Activated CD4-positive, CD25-positive, alpha-beta regulatory T cell treated with anti-CD3 and anti-CD28 coated beads, Interleukin-2, amount 50 U/mL, for 72 hours (primary cell): ENCODE results near the gene CDC6.

Experiments used
- DNase-seq: peaks from one replicate; pipeline ENCODE4 v3.0.0; 2021

CDC6 gene

DNA sequence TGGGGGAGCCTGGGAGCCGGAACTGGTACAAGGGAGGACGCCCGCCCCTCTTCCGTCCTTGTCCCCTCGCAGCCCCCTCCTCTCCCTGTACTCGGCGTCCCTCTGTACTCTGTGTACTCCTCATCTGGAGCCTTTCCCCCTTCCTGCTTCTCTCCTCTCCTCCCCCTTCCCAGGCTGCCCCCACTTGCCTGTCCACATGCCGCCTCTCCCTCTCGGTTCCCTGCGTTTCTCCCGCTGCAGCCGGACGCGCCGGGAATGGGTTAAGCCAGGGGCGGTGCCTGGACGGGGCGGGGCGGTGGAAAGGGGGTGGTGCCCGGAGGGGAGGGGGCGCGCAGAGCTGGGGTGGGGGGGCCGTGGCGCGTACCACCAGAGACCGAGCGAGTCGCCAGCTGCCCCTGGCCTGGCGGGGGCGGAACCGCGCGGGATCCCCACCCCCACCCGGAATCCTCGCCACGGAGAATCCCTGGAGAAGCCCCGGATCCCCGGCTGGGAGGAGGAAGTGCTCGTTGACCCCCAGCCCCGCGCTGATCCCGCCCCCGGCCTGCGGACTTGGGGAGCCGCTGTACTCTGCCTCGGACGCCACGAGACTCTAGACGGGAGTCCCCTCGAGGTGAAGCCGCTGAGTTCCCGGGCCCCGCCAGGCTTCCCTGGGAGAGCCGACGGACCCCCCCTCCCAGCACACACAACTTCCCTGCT, 54.3 kb downstream of the CDC6 start:
- DNase-seq, result no peak

DNA sequence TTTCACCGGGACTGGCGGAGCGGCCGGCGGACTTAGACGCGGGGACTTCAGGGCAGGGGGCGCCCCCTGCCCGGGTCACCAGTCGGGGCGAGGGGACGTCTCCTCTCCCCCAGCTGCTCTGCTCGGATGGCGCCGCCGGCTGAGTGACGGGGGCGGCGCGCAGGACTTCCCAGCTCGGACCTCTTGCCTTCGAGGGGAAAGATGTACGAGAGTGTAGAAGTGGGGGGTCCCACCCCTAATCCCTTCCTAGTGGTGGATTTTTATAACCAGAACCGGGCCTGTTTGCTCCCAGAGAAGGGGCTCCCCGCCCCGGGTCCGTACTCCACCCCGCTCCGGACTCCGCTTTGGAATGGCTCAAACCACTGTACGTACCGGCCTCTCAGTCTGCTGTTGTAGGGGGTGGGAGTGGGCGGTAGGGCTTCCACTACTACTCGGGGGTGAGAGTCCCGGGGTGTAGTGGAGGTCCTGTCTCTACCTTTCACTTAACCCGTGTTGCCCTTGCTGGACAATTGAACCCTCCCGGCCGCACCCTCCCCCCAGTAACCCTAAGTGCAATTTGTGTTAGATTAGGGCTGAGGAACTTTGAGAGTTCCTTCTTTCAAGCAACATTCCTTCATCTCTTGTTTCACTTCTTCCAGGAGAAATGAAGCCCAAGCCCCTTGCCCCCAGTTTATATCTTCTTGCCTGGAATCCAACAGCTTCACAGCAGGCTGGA, 55.0 kb downstream of the CDC6 start:
- DNase-seq, result no peak

DNA sequence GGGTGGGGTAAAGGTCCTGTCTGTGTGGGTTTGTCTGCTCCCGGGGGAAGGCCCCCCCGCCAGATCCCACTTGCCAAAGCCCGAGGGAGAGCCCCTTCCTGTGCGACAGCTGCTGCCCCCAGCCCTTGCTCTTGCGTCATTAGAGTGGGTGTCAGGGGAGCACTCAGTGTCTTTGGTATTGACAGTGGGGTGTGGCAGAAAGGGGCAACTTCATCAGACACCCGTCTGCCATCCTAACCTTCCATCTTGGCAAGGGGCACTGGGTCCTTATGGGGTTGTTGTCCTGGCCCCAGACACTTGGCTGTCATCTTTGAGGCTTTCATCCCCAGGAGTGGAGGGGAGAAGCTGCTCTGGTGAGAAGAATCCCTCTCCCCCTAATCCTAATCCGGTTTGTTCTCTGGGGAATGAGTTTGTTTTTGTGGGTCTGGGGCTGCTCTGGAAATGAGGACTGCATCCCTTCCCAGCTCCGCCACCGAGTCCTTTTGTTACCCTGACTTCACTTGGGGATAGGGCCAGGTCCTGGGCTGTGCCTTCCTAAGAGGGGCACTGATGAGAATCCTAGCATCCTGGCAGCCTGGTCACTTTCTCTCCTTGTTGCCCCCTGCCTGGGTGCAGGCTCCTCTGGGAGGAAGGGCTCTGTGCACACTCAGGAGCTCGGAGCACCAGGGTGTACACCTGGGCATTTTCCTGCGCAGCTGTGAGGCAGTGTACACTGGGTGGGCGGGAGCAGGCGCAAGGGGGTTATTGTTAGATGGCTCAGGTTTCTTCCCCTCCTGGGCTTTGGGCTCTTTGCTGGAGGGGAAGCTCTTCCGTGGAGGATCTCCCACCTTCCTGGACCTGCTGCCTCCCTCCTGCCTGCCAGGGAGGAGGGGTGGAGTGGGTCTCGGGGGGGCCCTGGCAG, 55.8 kb downstream of the CDC6 start:
- no peak for DNase-seq

DNA sequence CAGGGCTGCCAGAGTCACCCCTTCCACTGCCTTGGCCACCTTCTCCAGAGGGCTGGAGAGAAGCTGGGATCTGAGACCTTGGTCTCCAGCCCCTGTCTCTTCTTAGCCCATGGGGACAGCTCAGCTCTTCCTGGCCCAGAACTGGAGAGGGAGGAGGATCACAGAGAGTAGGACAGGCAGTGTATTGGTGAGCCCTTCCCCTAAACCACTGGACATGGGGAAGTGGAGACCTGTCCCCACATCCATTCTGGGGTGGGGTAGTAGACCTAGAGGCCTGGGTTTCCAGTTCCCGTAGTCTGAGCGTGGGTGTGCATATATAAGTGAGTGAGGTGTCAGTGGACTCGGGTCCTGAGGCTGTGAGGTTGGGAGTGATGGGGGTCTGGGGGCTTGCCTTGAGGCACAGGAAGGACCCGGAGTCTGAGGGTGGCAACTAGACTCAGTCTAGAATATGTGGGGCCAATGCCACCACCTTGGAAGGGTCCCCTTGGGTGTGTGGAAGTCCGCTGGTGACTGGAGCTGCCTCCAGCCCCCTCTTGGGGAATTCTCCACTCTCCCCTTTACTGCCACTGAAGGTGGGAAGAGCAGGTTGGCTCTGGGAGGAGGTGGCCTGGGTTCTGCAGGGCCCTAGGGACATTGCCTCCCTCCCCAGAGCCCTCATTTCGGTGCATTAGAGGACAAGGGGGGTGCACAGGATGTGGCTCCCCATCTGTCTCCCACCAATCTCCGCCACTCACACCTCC, 56.9 kb downstream of the CDC6 start:
- no peak for DNase-seq

DNA sequence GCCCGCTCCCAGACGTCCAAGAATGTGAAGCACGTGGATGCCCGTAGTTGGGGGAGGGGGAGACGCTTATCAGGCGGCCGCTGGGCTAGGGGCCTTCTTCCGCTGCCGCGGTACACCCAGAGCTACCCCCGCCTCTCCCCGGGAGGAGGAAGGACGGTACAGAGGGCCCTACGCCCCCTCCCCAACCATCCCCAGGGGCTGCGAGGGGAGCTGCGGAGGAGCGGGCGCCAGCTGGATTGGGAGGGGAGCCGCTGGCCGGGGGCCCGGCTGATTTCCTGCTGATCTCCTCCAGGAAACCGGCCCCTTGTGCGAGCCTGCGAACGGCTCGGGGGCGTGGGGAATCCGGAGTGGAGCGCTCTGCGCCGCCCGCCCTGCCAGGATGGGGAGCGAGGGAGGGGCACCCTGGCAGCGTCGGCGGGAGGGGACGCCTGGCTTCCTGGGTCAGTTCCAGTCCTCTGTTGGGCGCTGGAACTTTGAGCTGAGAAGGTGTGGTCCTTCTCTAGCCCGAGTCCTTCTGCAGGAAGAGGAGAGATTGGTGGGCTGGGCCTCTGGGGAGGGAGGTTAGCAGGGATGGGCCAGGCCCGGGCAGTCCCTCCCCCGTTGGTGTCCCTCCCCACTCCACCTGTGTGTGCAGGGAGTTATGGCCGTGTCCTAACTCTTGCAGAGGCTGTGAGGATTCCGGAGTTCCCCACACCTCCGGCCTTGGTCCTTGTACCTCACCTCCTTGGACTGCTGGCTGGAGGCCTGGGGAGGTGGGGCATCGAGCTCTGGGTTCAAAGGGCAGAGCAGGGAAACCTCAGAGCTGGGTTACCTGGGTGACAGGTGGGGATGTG, 57.7 kb downstream of the CDC6 start:
- DNase-seq, result no peak

DNA sequence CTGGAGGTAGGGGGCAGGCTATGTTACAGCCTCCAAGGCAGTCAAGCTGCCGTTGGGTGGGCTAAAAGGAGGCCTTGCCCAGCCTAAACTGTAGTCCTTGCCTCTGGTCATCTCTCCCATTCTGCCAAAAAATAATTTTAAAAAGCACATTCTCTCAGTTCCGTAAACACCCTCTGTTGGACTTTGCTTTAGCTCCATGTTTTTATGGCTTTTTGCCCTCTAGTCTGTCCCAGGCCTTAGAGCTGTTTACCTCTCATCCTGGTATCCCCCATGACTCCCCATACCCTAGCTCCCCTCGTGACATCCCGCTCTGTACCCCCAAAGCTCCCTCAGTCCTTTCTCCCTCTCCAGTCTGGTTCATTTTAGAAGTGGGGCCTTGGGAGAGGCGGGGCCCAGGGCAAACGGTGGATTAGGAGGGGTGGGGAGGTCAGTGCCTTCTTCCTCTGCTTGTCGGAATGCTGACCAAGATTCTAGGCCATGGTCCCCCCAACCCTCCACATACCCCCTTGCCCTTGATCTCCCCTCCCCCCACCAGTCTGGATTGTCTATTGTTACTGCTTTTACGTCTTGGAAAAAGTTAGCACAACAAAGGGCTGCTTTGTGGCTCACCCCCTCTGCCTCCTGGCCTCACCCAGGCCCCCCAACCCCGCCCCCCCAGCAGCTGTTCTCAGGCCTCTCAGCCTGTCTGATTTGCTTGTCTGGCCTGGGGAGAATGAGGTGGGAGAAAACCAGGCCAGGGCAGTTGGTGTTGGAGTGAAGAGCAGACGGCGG, 58.5 kb downstream of the CDC6 start:
- no peak for DNase-seq

DNA sequence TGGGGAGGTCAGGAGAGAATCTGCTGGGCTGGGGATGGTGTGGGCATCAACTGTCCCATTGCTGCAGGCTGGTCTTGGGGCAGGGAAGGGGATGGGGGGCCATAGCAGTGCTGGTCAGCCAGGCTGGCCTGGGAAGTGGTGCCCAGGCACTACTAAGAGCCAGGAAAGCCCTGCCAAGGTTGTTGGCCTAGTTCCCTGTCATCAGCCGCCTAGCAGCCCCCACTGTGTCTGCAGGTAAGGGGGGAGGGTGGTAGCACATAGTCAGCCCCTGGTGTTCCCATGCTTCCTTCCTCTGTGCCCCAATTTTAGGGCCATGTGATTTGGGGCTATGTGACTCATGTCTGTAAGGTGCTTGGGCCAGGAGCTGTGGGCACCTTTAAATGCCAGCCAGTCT, 59.1 kb downstream of the CDC6 start:
- DNase-seq, result no peak

DNA sequence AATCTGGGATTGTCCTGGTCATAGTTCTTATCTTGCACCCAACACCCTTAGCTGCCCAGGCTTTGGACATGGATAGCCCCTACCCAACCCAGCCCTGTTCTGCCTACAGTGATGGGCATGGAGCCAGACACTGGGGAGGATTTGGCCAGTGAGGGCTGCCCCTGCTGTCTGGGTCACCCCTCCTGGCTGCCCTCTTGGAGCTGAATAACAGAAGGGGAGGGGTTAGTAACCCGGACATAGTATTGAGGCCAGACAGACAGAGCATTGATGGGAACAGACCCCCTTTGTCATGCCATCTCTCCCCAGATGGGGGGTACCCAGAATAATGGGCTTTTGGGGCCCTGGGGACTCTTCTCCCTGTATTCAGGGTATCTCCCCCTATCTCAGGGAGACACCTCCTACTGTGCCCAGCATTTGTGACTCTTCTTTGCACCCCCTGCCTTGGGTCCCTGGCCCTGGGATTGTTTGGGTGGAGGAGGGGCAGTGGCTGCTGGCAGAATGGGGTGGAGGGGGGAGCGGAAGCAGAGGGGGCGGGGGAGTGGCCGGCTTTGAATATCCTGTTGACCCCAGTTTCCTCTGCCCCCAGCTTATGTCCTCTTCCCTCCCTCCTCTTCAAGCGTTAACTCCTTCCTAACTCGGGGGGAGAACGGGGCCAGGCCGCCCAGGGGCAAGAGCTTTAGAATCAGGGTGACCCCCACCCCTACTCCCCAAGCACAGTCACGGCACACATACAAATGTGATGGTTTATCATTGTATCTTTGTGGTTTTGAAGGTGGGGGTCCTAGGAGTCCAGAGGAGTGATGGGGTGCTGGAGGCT, 59.8 kb downstream of the CDC6 start:
- no peak for DNase-seq

DNA sequence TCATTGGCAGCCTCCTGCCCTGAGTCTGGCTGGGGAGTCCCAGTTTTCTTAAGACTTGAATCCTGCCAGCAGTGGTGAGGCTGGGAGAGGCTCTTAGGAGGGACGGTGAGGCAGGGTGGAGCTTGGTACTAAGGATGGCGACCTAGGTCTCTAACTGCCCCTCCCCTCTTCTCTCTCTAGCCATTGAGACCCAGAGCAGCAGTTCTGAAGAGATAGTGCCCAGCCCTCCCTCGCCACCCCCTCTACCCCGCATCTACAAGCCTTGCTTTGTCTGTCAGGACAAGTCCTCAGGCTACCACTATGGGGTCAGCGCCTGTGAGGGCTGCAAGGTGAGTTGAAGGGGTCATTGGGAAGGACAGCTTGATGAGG, 60.4 kb downstream of the CDC6 start:
- no peak for DNase-seq

DNA sequence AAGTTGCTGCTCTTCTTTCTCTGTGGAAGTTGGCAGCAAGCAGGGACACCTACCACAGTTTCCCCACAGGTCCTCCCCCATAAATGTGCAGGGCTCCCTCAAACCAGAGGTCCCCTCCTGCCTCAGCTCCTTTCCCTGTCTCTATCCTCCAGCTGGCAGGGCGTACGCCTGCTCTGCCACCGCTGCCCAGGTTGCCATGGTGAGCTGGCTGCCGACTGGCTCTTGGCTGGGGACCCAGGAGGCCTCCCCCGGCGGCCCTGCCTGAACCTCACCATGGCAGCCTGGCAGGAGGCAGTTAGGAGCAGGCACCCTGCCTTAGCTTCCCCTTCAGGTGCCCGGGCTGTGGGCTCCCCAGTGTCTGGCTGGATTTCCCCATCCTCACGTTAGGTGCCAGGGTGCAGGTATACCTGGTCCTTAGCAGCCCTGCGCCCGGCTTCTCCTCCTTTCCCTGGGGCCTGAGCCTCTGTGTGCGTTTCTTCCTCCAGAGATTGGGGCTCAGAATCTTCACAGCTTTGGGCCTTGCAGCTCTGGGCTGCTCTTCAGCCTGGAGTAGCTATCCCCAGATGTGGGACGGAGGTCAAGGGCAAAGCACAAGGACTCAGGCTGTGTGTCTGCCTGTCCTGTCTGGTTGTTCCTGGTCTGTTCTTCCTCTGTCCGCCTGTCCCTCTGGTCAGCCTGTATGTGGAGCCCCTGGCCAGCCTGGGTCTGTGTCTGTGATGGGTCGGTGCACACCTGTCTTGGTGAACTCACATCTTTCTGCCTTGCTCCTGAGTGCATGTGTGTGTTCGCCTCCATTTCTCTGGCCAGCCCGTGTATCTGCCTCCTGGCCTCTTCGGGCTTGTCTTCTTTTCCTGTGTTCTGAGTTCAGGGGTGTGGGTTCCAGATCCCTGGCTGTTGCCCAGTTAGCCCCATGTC, 61.1 kb downstream of the CDC6 start:
- no peak for DNase-seq

DNA sequence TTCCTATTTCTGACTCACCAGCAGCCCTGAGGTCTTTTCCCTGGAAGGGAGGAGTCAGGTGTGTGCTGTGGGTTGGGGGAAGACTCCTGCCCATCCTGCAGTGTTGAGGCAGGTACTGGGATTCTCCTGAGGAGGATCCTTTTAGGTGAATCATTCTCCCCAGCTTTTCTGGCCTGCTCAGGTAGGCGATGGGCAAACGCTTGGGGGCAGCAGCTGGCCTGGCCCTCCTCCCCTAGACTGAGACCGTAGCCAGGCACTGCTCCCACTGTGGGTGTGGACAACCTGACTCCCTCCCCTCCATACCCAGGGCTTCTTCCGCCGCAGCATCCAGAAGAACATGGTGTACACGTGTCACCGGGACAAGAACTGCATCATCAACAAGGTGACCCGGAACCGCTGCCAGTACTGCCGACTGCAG, 61.8 kb downstream of the CDC6 start:
- DNase-seq, result no peak

DNA sequence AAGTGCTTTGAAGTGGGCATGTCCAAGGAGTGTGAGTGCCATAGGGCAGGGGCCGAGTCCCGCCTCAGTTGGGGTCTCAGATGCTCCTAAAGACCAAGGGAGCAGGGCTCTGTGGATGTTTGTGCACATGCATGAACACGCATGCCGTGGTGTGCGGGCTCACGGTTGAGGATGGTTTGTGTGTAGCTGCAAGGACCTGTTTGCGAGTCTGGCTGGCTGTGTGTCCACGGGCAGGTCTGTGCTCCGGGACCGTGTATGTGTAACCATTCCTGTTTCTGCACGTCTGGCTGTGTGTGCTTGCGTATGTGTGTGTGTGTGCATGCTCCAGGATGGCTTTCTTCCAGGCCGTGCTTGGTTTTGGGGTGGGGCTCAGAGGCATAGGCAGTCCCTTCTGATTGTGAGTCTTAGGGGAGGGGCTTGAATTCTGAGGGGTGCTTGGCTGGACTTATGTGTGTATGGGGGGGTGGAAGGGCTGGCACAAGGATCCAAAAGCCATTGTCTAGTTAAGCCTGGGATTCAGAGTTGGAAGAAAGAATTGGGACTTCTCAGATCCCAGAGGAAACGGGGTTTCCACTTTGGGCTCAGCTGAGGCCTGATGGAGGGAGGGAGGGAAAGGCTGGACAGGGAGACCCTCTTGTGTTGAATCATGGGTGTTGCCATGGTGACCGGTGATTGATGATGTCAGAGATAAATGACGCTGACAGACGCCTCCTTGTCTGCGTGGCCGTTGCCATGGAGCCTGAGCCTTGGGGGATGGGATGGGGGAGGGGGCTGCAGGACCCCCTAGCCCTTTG, 62.4 kb downstream of the CDC6 start:
- no peak for DNase-seq

DNA sequence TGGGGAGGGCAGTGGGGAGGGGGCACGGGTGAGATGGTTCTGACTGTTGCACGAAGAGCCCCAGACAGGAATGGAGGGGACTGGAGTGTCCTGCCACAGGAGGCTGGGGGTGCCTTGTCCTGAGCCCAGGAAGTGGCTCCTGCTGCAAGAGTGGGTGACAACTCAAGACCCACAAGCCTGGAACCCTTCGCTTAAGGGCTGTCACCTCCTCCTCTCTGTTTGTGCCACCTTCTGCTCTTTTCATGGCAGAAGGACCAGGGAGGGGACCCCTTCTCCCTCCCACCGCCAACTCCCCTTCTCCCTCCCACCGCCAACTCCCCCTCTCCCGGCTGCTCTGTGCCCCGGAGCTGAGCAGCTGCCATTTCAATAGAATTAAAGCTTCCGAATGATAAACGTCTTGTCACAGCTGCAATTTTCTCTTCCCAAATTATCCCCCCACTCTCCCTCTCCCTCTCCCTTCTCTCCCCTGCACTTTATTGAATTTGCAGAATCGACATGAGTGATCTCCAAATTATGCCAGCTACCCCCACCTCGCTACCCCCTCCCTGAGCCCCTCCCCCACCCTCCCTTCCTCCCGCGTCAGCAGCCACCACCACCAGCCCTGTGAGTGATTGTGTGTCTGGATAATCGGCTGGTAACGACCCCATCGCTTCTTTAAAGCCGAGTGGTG, 63.1 kb downstream of the CDC6 start:
- no peak for DNase-seq

DNA sequence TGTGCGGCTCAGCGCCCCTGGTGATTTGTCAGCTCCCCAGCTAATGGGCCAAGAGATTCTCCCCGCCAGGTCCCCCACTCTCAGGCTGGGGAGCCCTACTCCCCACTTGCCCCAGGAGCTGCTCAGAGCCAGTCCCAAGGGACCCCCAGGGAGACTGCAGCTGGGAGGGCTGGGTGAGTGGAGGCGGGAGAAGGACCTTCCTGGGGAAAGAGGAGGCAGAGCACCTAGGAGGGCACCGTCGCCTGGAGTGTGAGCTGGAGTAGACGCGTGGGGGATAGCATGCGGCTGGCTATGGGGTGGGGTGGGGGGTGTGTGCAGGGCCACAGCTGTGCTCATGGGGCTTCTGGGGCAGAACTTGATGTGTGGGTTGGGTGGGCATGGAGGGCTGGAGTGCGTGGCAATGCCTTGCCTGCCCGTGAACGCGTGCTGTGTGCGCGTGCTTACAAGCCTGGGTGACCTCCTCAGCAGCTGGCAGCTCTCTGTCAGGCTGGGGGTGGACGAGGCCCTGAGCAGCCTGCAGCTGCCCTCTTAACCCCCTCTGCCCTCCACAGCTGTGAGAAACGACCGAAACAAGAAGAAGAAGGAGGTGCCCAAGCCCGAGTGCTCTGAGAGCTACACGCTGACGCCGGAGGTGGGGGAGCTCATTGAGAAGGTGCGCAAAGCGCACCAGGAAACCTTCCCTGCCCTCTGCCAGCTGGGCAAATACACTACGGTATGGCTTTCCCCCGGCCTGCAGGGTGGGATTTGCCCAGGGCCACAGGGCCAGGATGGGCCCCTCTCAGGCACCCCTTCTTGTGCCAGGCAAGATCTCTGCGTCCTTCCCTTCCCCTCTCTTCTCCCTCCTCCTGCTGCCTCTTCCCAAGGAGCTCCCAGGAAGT, 63.9 kb downstream of the CDC6 start:
- no peak for DNase-seq

DNA sequence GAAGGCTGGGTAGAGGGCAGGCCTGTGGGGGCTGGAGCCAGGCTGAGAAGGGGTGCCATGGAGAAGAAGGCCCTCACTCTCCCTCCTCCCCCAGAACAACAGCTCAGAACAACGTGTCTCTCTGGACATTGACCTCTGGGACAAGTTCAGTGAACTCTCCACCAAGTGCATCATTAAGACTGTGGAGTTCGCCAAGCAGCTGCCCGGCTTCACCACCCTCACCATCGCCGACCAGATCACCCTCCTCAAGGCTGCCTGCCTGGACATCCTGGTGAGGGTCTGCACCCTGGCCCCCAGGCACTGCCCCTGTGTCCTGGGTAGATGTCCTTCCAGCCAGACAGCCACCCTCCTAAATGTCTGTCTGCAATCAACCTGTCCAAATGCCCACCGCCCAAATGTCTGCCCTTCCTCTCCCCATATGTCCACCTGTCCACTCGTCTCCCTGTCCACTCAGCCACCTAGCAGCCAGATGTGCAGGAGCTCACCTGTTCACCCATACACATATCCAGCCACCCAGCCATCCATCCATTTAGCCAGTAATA, 64.6 kb downstream of the CDC6 start:
- DNase-seq, result no peak

DNA sequence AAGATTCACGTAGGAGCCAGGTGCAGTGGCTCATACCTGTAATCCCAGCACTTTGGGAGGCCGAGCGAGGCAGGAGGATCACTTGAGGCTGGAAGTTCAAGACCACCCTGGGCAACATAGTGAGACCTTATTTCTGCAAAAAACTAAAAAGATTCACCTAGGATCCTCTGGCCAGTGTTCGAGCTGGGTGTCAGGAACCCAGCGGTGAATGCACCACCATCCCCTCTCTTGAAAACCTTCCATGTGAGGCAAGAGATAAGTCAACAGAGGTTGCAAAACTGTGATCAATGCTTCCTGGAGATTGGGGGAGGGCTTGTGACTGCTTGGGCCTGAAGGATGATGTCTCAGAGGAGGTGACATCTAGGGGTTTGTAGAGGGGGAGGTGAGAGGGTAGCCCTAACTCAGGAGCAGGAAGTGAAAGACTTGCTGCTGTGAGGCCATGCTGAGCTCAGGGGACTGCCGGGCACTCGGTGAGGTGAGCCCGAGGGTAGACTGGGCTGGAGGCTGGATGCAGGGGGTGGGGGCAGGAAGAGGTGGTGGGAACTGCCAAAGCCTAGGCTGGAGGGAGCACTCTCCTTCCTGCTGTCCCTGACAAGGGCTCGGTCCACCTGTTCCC, 65.2 kb downstream of the CDC6 start:
- no peak for DNase-seq
